Activated T-helper 1 cell treated with anti-CD3 and anti-CD28 coated beads, Interleukin-12 subunit alpha, Interleukin-12 subunit beta, Interleukin-2, Interleukin-4 antibody, amounts not matched to agents 30 ng/mL and 10 ng/mL and 1 ng/mL, durations not matched to agents 14 hours and 24 hours and 36 hours (primary cell): Measurements from ENCODE around the gene PDPK1. TPM values are rescaled to one million over a fixed set of nuclear protein-coding genes. Genes with fewer than 3 reads are reported as not detected.

Experiments
- DNase-seq: peaks from one replicate; pipeline ENCODE4 v3.0.0; 2021; ENCODE audit warnings: low spot score
- H3K27ac Mint-ChIP-seq: one replicate; pipeline ENCODE4 v1.8.0; 2021; ENCODE audit warnings: mild to moderate bottlenecking, mixed read lengths
- H3K27me3 Mint-ChIP-seq: one replicate; pipeline ENCODE4 v1.8.0; 2022; ENCODE audit warnings: mild to moderate bottlenecking, moderate library complexity, mixed read lengths; ENCODE audit not compliant: insufficient read depth
- H3K36me3 Mint-ChIP-seq: one replicate; pipeline ENCODE4 v1.8.0; 2021; ENCODE audit warnings: low read depth, mixed read lengths
- H3K4me1 Mint-ChIP-seq: one replicate; pipeline ENCODE4 v1.8.0; 2021; ENCODE audit warnings: low read depth, mixed read lengths
- H3K4me3 Mint-ChIP-seq: one replicate; pipeline ENCODE4 v1.8.0; 2021; ENCODE audit warnings: mild to moderate bottlenecking, moderate library complexity, mixed read lengths
- H3K9me3 Mint-ChIP-seq: one replicate; pipeline ENCODE4 v1.8.0; 2021; ENCODE audit warnings: mixed read lengths
- intact Hi-C: fragments of 100-400 bp; cut with micrococcal nuclease; formaldehyde crosslinking; loops from one replicate; pipeline ENCODE4 v1.15.1; 2024
- total RNA-seq: library from RNA; stranded (reverse); gene quantifications from 2 replicates; pipeline ENCODE4 v1.2.3, GENCODE V29; 2022

Gene PDPK1
- total RNA-seq, 1 donor from 2014 or later: 50.8 TPM

DNA sequence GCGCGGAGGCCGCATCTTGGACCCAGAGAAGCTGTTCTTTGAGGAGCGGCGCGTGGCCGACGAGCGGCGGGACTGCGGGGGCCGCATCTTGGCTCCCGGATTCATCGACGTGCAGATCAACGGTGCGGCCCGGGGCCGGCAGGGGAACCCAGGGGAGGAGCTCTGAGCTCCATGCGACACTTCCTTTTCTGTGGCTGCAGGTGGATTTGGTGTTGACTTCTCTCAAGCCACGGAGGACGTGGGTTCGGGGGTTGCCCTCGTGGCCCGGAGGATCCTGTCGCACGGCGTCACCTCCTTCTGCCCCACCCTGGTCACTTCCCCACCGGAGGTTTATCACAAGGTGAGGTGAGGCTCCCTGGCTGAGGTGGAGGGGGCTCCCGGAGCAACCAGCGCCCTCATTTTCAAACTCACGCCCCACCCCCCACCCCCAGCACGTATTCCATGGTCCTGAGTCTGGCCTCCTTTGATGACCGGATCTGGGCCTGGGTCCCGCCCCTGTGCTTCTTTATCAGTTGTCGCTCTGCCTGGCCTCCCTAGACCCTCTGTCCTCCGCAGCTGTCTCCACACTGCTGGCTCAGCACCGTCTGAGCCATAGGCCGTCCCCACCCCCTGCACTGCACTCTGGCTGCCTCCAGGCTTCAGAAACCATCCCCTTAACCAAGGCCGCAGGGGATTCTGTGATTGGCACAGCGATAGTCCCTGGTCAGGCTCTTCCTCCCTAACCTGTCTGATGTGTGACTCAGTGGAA is 16.9 kb upstream of the PDPK1 start:
- H3K27ac Mint-ChIP-seq: peak overlapping the region; percentile 83
- DNase-seq: peak; percentile 58
- peaks cover 21% of the 10 kb centered on the region for H3K36me3 Mint-ChIP-seq
- peak overlapping the region; percentile 85 for H3K4me3 Mint-ChIP-seq
- intact Hi-C loops: loop anchor here (1.0 to 5.0 kb wide), 2 partner anchors 11 to 261 kb away; no protein-coding TSS in a partner anchor
- H3K9me3 Mint-ChIP-seq: no peaks in the 10 kb centered on the region
- peaks cover 33% of the 10 kb centered on the region for H3K4me1 Mint-ChIP-seq
- H3K27me3 Mint-ChIP-seq: no peaks in the 10 kb centered on the region

DNA sequence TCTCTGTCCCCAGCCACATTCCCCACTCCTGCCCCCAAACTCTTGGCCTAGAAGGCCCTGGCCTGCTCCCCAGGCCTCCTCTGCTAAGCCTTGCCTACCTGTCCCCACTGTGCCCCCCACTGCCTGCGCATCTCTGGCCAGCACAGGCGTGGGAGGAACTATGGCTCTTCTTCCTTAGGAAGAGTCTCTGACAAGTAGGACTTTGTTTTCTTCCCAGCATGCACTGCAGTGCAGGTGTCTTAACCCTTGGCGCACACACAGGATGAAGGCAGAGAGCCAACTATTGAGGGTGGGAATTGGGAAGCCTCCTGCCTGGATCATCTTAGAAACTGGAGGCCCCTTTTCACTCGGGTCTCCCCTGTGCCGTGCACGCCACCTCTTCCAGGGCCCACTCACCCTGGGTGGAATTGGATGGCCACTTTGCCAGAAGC is 14.0 kb upstream of the PDPK1 start:
- Mint-ChIP-seq H3K27me3 (no peaks in the 10 kb centered on the region), H3K27ac (peak overlapping the region; percentile 40), H3K36me3 (peaks cover 17% of the 10 kb centered on the region), H3K4me1 (peaks cover 17% of the 10 kb centered on the region), H3K9me3 (no peaks in the 10 kb centered on the region), H3K4me3 (peak overlapping the region; percentile 51)
- DNase-seq: no peak
- intact Hi-C loops: loop anchor here (5.0 kb wide), 1 partner anchor 258 kb away; no protein-coding TSS in a partner anchor

DNA sequence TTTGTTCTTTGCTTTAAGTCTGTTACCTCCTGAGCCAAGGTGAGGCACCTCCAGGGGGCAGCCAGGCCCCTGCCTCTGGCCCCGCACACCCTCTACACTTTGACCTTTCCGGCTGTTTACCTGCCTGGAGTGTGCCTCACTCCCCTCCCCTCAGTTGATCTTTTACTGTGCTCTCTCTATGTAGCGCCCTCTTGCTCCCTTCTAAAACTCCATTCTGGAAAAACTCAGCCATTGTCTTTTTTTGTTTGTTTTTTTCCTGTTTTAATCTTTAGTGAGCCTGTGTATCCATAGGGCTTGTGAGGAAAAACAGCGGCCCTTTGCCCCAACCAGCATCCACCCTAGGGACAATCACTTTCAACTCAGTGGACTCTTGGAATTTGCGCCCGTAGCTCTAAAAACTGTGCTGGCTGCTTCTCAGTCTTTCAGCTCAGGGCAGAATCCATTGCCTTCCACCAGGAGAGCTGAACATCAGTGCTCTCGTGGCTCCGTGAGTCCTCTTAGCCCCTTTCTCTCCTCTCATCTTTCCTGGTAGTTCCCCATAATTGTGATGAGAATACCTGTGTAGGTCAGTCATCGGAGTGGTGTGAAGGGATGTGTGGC is 13.4 kb upstream of the PDPK1 start:
- Mint-ChIP-seq H3K9me3 (no peaks in the 10 kb centered on the region), H3K27me3 (no peaks in the 10 kb centered on the region), H3K27ac (no peak overlapping the region), H3K36me3 (peaks cover 17% of the 10 kb centered on the region), H3K4me1 (peaks cover 17% of the 10 kb centered on the region), H3K4me3 (peak overlapping the region; percentile 24)
- intact Hi-C loops: loop anchor here (5.0 kb wide), 1 partner anchor 258 kb away; no protein-coding TSS in a partner anchor
- no peak for DNase-seq

DNA sequence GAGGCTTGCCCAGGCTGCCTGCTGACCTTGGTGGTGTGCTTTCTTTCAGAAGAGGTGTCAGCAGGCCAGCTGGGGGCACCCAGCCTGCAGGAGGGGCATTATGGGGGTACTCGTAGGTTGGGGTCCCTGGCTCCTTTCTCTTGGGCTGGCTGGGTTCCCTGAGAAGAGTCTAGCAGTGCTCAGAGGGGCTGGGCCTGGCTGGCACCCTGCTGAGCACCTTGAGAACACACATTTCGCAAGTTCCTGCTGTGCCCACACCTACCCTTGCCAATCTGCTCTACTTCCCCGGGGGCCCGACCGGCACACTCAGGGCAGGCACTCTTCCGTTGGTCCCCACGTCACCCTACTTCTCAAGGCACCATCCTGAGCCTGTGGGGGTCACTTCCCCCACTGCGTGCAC is 11.7 kb upstream of the PDPK1 start:
- Mint-ChIP-seq H3K9me3 (no peaks in the 10 kb centered on the region), H3K27me3 (no peaks in the 10 kb centered on the region), H3K4me3 (no peak overlapping the region), H3K36me3 (peaks cover 16% of the 10 kb centered on the region), H3K27ac (no peak overlapping the region), H3K4me1 (peaks cover 8% of the 10 kb centered on the region)
- no peak for DNase-seq
- intact Hi-C loops: no loop called here

DNA sequence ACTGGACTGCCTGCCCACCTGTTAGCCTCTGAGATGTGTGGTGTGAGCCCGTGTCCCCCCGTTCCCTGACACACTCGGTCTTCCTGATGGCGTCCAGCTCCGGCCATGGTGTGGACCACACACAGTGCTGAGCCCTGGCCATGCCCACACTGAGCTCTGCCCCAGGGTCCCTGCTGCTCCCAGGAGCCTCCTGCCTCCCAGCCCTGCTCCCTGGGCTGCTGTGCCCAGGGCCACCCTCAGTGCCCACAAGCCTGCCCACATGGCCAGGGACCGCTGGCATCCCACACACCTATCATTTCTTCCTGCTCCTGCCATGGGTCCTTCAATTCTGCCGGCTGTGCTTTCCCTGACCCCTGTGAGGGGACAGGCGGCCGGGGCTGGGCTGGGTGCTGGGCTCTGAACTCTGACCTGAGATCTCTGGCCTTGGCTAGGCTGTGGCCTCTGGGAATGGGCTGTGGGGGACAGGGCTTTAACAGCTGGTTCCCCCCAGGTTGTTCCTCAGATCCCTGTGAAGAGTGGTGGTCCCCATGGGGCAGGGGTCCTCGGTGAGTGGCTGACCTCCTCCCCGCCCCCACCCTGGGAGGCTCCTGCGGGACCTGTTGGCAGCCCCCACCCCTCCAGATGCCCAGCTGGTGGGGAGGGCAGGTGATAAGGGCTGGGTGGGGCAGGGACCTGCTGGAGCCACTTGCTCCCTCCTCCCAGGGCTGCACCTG is 10.6 kb upstream of the PDPK1 start:
- Mint-ChIP-seq H3K9me3 (no peaks in the 10 kb centered on the region), H3K4me1 (peaks cover 5% of the 10 kb centered on the region), H3K36me3 (peaks cover 14% of the 10 kb centered on the region), H3K27me3 (no peaks in the 10 kb centered on the region), H3K27ac (no peak overlapping the region), H3K4me3 (no peak overlapping the region)
- no peak for DNase-seq
- intact Hi-C loops: no loop called here

DNA sequence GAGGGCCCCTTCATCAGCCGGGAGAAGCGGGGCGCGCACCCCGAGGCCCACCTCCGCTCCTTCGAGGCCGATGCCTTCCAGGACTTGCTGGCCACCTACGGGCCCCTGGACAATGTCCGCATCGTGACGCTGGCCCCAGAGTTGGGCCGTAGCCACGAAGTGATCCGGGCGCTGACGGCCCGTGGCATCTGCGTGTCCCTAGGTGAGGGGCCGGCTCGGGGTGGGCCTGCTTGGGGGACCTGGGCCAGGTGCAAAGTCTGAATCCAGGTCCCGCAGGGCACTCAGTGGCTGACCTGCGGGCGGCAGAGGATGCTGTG is 10.1 kb upstream of the PDPK1 start:
- H3K4me3 Mint-ChIP-seq: no peak overlapping the region
- DNase-seq: no peak
- H3K27ac Mint-ChIP-seq: no peak overlapping the region
- H3K4me1 Mint-ChIP-seq: peaks cover 10% of the 10 kb centered on the region
- no peaks in the 10 kb centered on the region for H3K27me3 Mint-ChIP-seq
- intact Hi-C loops: no loop called here
- H3K9me3 Mint-ChIP-seq: no peaks in the 10 kb centered on the region
- H3K36me3 Mint-ChIP-seq: peaks cover 14% of the 10 kb centered on the region

DNA sequence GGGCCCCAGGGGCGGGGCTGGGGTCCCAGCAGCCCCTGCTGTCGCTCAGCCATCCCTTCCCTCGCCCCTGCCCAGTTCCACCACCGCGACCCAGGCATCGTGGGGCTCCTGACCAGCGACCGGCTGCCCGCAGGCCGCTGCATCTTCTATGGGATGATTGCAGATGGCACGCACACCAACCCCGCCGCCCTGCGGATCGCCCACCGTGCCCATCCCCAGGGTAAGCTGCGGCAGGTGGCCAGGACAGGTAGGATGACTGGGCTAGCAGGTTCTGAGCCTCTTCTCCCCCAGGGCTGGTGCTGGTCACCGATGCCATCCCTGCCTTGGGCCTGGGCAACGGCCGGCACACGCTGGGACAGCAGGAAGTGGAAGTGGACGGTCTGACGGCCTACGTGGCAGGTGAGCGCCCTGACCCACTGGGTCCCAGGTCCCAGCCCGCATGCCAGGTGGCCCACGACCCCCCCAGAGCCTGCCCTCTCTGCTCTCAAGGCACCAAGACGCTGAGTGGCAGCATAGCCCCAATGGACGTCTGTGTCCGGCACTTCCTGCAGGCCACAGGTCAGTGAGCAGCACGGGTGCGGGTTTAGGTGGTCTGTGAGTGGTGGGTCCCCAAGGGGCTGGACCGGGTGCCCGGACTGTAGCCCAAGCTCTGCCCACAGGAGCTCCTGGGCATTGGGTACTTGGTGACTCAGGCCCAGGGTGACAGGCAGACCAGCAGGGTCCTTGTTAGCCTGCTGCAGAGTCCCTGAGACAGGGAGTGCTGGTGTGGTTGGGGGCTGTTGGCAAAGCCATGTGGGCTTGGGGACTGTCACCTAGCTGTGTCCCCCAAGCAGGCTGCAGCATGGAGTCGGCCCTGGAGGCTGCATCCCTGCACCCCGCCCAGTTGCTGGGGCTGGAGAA is 9.4 kb upstream of the PDPK1 start:
- H3K9me3 Mint-ChIP-seq: no peaks in the 10 kb centered on the region
- no peak for DNase-seq
- H3K27ac Mint-ChIP-seq: no peak overlapping the region
- H3K4me1 Mint-ChIP-seq: peaks cover 14% of the 10 kb centered on the region
- intact Hi-C loops: no loop called here
- no peaks in the 10 kb centered on the region for H3K27me3 Mint-ChIP-seq
- H3K4me3 Mint-ChIP-seq: no peak overlapping the region
- H3K36me3 Mint-ChIP-seq: peaks cover 14% of the 10 kb centered on the region

DNA sequence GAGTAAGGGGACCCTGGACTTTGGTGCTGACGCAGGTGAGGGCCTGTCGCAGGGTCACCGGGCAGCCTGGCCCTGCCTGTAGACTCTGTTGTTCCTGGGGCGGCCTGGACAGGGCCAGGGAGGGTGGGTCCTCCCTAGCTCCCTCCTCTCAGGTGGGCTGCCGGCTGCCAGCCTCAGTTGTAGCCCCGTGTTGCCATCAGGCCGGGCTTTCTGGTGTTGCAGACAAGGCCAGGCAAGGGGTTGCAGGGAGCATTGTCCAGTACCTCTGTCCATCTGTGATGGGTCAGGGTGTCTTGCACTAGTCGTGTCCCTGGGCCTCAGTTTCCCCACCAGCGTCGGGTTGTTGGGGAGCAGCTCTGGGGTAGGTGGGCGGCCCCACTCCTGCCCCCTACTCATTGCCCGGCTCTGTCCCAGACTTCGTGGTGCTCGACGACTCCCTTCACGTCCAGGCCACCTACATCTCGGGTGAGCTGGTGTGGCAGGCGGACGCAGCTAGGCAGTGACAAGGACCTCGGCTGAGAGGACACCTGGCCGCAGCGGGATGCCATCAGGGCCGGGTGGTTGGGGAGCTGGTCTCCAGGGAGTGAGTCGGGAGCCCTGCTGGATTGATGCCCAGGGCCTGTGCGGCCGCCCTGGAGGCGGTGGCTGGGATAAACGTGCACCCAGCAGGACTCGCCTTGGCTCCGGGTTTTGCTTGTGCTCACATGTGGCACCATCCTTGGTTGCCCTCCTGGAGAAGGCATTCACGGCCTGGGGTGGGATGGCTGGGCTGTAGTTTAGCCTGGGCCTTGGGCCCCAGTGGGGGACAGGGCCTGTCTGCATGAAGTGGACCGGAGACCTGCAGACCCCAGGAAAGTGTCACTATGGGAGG is 8.5 kb upstream of the PDPK1 start:
- intact Hi-C loops: no loop called here
- Mint-ChIP-seq H3K9me3 (no peaks in the 10 kb centered on the region), H3K27me3 (no peaks in the 10 kb centered on the region), H3K4me3 (no peak overlapping the region), H3K36me3 (peaks cover 7% of the 10 kb centered on the region), H3K27ac (no peak overlapping the region), H3K4me1 (peaks cover 12% of the 10 kb centered on the region)
- DNase-seq: no peak

DNA sequence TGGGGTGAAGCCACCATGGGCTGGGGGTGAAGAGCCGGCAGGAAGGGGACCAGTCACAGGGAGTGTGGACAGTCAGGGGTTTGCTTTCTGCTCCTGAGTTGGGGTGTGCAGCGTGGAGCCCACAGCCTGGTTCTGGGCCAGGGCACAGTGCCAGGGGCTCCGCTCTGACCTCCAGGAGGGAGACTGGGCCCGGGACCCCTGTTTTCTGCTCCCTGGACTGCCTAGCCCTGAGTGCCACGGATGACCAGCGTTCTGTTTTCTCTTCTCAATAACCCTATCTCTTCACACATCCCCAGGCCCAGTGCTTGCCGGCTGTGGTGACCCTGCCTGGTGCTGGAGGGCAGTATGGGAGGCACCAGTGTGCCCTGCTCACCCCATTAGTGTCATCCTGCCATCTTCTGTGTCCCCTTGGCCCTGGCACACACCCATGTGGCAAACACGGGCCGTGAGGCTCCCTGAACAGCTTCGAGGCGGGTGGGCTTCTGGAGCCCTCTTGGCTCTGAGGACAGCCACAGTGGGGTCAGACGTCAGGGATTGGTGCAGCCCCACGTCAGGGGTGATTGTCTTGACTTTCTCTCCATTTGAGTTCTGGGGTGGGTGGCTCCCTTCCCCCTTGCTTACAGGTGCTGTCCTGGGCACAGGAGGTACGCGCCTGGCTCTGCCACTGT is 7.7 kb upstream of the PDPK1 start:
- no peak overlapping the region for H3K4me3 Mint-ChIP-seq
- peaks cover 9% of the 10 kb centered on the region for H3K4me1 Mint-ChIP-seq
- DNase-seq: no peak
- H3K27me3 Mint-ChIP-seq: no peaks in the 10 kb centered on the region
- intact Hi-C loops: loop anchor here (5.0 to 10.0 kb wide), 3 partner anchors 263 to 875 kb away; partner anchors contain the start of genes NUBP2, RNPS1, SPSB3 and ZNF174
- peaks cover 2% of the 10 kb centered on the region for H3K36me3 Mint-ChIP-seq
- peak overlapping the region; percentile 66 for H3K27ac Mint-ChIP-seq
- H3K9me3 Mint-ChIP-seq: no peaks in the 10 kb centered on the region

DNA sequence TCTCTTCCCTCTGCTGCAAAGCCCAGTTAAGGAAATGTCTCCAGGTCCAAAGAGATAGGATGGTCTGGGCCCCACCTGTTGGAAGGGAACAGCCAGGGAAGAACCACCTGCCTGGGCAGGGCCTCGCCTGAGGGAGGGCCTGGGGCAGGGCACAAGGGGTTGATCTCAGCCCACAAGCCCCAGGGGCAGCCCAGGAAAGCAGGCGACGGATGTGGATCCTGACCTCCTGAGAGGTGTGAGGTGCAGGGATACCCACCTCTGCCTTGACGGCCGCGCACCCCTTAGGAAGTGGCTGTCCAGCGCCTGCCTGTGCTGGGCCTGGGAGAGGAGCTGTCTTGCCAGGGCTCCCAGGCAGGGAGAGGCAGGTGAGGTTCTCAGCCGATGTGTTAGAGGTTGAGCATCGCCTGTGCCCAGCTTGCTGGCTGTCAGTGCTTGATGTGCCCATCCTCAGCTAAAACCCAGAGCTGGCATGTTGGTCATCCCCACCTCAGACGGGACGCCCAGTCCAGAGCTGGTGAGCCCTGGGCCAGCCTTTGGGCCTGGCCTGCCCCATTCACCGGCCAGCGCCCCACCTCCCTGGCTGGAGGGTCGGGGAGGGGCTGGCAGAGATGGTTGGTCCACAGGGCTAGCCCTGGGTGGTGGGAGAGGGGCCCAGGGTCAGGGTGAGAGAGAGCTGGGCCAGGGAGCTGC is 7.0 kb upstream of the PDPK1 start:
- no peaks in the 10 kb centered on the region for H3K9me3 Mint-ChIP-seq
- intact Hi-C loops: loop anchor here (5.0 to 10.0 kb wide), 3 partner anchors 263 to 874 kb away; partner anchors contain the start of genes NUBP2, RNPS1, SPSB3 and ZNF174
- no peak for DNase-seq
- H3K27me3 Mint-ChIP-seq: no peaks in the 10 kb centered on the region
- peaks cover 9% of the 10 kb centered on the region for H3K4me1 Mint-ChIP-seq
- peak overlapping the region; percentile 100 for H3K4me3 Mint-ChIP-seq
- H3K36me3 Mint-ChIP-seq: peaks cover 2% of the 10 kb centered on the region
- peak overlapping the region; percentile 100 for H3K27ac Mint-ChIP-seq

DNA sequence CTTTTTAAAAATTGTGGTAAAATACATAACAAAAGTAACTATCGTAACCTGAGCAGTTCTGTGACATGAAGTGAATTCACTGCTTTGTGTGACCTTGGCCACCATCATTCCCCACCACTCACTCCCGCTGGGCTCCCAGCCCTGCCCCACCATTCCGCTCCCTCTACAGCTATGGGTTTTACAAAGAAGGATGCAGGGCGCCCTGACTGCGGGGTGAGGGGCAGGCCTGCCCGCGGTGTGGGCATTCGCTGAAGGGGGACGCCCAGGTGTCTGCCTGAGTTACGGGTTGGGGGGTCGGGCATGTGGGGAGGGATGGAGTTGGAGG is 6.5 kb upstream of the PDPK1 start, which contains the start of gene CEMP1:
Gene CEMP1, minus strand, starts transcription at position 38 of the 325 bp plus-strand sequence. CDS start 335 bp downstream, outside the sequence.
- intact Hi-C loops: loop anchor here (5.0 to 10.0 kb wide), 3 partner anchors 264 to 873 kb away; partner anchors contain the start of genes NUBP2, RNPS1, SPSB3 and ZNF174
- Mint-ChIP-seq H3K9me3 (no peaks in the 10 kb centered on the region), H3K27ac (peak within 1 kb of the TSS; percentile 100), H3K36me3 (peaks cover 2% of the 10 kb centered on the region), H3K4me1 (peaks cover 9% of the 10 kb centered on the region), H3K4me3 (peak within 1 kb of the TSS; percentile 100), H3K27me3 (no peaks in the 10 kb centered on the region)
- DNase-seq: no peak
